Natural killer cell (primary cell): ENCODE results near the gene PSD4. TPM values are rescaled to one million over a fixed set of nuclear protein-coding genes. Genes with fewer than 3 reads are reported as not detected.

Source experiments
- ATAC-seq, 3 donors: fragments of 150-1000 bp in 2 of 3; fragments of 200-7000 bp in 1 of 3; cut with Tn5 transposase; 1 replicate in 1 of 3; 2 replicates in 2 of 3; pipeline ENCODE4 v1.10.0; 2021; ENCODE audit warnings: mild to moderate bottlenecking in 2 of 3, moderate library complexity in 2 of 3
- DNase-seq, 2 donors: peaks; one replicate each; pipeline versions ENCODE4 v3.0.0 to v3.0.0-alpha.2; 2013 to 2021; ENCODE audit warnings: mixed read lengths in 1 of 2
- H3K27ac ChIP-seq: one replicate; pipeline ENCODE4 v1.5.1; 2013; ENCODE audit warnings: mild to moderate bottlenecking, low read length
- H3K27me3 ChIP-seq: one replicate; pipeline ENCODE4 v1.6.1; 2013; ENCODE audit warnings: low read length; ENCODE audit not compliant: control insufficient read depth, insufficient read depth
- H3K36me3 ChIP-seq: one replicate; pipeline ENCODE4 v1.6.1; 2013; ENCODE audit warnings: low read length; ENCODE audit not compliant: control insufficient read depth, insufficient read depth
- H3K4me1 ChIP-seq: one replicate; pipeline ENCODE4 v1.6.1; 2013; ENCODE audit warnings: low read length; ENCODE audit not compliant: control insufficient read depth, insufficient read depth
- H3K4me3 ChIP-seq: one replicate; pipeline ENCODE4 v1.5.1; 2013; ENCODE audit warnings: low read length
- H3K9me3 ChIP-seq: one replicate; pipeline ENCODE4 v1.6.1; 2013; ENCODE audit warnings: low read length; ENCODE audit not compliant: control insufficient read depth, insufficient read depth
- H3K27ac Mint-ChIP-seq, 2 donors: one replicate each; pipeline ENCODE4 v1.8.0; 2022; ENCODE audit warnings: mild to moderate bottlenecking in 2 of 2, mixed read lengths in 2 of 2, moderate library complexity in 1 of 2
- H3K27me3 Mint-ChIP-seq, 2 donors: one replicate each; pipeline ENCODE4 v1.8.0; 2022; ENCODE audit warnings: low read depth in 2 of 2, mixed read lengths in 2 of 2
- H3K36me3 Mint-ChIP-seq: one replicate; pipeline ENCODE4 v1.8.0; 2022; ENCODE audit warnings: mixed read lengths
- H3K4me1 Mint-ChIP-seq, 2 donors: one replicate each; pipeline ENCODE4 v1.8.0; 2022; ENCODE audit warnings: mixed read lengths in 2 of 2
- H3K4me3 Mint-ChIP-seq: one replicate; pipeline ENCODE4 v1.8.0; 2022; ENCODE audit warnings: mild to moderate bottlenecking, moderate library complexity, mixed read lengths
- H3K9me3 Mint-ChIP-seq, 2 donors: one replicate each; pipeline ENCODE4 v1.8.0; 2022; ENCODE audit warnings: mixed read lengths in 2 of 2
- CTCF ChIP-seq: fragments of 200-600 bp; IDR thresholded peaks from one replicate; pipeline ENCODE4 v1.8.0; 2022; ENCODE audit warnings: antibody characterized with exemption
- WGBS: methylation state at CpG from one replicate; pipeline ENCODE4 v1.1.7; 2013; ENCODE audit warnings: missing lambda C conversion rate; ENCODE audit not compliant: insufficient coverage; 5-methylcytosine and 5-hydroxymethylcytosine counted together
- intact Hi-C: fragments of 100-400 bp; cut with micrococcal nuclease; formaldehyde crosslinking; loops from one replicate; pipeline ENCODE4 v1.14.2; 2022
- total RNA-seq, 4 donors: library from RNA; stranded (reverse); fragments of 120-200 nt in 1 of 4; gene quantifications; one replicate each; pipeline versions ENCODE4 v1.2.3 to v1.2.4, GENCODE V29; 2013 to 2022

The PSD4 gene
- total RNA-seq: 100 to 1,000 TPM; 280 to 347 (median 340) TPM
- 149 TPM for total RNA-seq (2013)

GRCh38 chr2:113173542-113174375 lies at the start of gene PSD4:
PSD4 (plus strand) TSS chr2:113173971; CDS start chr2:113182457, 8,486 bp downstream.
- Histone ChIP-seq H3K4me3 (peak within 1 kb of the TSS; percentile 65), H3K36me3 (peaks cover 15% of the 10 kb centered on the region), H3K9me3 (no peaks in the 10 kb centered on the region), H3K27me3 (no peaks in the 10 kb centered on the region), H3K4me1 (peaks cover 88% of the 10 kb centered on the region), H3K27ac (peak within 1 kb of the TSS; percentile 81)
- intact Hi-C loops: loop anchor here (1.0 to 10.0 kb wide), 2 partner anchors 35 to 721 kb away; partner anchors contain the start of gene ACTR3
- ATAC-seq: peak; percentile 56 to 86 (median 75)
- 0% methylated on average over 14 of the region's 14 CpGs for WGBS
- peaks cover 0 to 2% of the 10 kb centered on the region in 2 donors for H3K9me3 Mint-ChIP-seq
- H3K36me3 Mint-ChIP-seq: no peaks in the 10 kb centered on the region
- peak within 1 kb of the TSS; percentile 85 to 91 for H3K27ac Mint-ChIP-seq
- H3K27me3 Mint-ChIP-seq: no peaks in the 10 kb centered on the region
- no peak for TF ChIP-seq CTCF
- DNase-seq: peak; percentile 68 to 94
- peaks cover 71 to 79% of the 10 kb centered on the region in 2 donors for H3K4me1 Mint-ChIP-seq
- H3K4me3 Mint-ChIP-seq: peak within 1 kb of the TSS; percentile 85

- intact Hi-C loops: no loop called here
- H3K36me3 ChIP-seq: no peaks in the 10 kb centered on the region
- TF ChIP-seq CTCF: no peak
- 31% methylated on average over 10 of the region's 12 CpGs for WGBS
- Mint-ChIP-seq H3K36me3 (no peaks in the 10 kb centered on the region), H3K27ac (peak overlapping the region in 1 of 2 donors; percentile 33), H3K4me1 (peaks cover 22 to 24% of the 10 kb centered on the region in 2 donors), H3K27me3 (peaks cover 9 to 24% of the 10 kb centered on the region in 2 donors), H3K9me3 (no peaks in the 10 kb centered on the region), H3K4me3 (no peak overlapping the region)
- H3K4me1 ChIP-seq: peaks cover 24% of the 10 kb centered on the region
- ATAC-seq (peak; percentile 22 to 41 (median 33)), DNase-seq (no peak)
- peak overlapping the region; percentile 18 for H3K27ac ChIP-seq
- H3K27me3 ChIP-seq: no peaks in the 10 kb centered on the region
- H3K9me3 ChIP-seq: no peaks in the 10 kb centered on the region
- H3K4me3 ChIP-seq: no peak overlapping the region
Measured at GRCh38 chr2:113124181-113124961, 49.4 kb upstream of the PSD4 start.

GRCh38 chr2:113124984-113125855 lies 48.6 kb upstream of the PSD4 start:
- ATAC-seq: no peak
- intact Hi-C loops: no loop called here
- 81% methylated on average over 2 of the region's 6 CpGs for whole genome bisulfite sequencing

More at GRCh38 chr2:113124984-113125855, 48.6 kb upstream of the PSD4 start:
- no peaks in the 10 kb centered on the region for H3K9me3 ChIP-seq
- H3K27ac Mint-ChIP-seq: no peak overlapping the region
- no peak for TF ChIP-seq CTCF
- H3K36me3 ChIP-seq: no peaks in the 10 kb centered on the region
- no peaks in the 10 kb centered on the region for H3K27me3 ChIP-seq
- H3K4me3 ChIP-seq: no peak overlapping the region
- H3K9me3 Mint-ChIP-seq: no peaks in the 10 kb centered on the region
- peaks cover 24% of the 10 kb centered on the region for H3K4me1 ChIP-seq
- H3K27ac ChIP-seq: no peak overlapping the region
- peaks cover 9 to 24% of the 10 kb centered on the region in 2 donors for H3K27me3 Mint-ChIP-seq
- H3K36me3 Mint-ChIP-seq: no peaks in the 10 kb centered on the region
- H3K4me1 Mint-ChIP-seq: peaks cover 22 to 24% of the 10 kb centered on the region in 2 donors
- no peak overlapping the region for H3K4me3 Mint-ChIP-seq
- no peak for DNase-seq
